SH-SY5Y (cell line): Measurements from ENCODE around the gene ARHGEF17.

Experiments used
- GATA2 ChIP-seq: IDR thresholded peaks from 2 replicates; pipeline ENCODE4 v1.6.1; 2011; ENCODE audit warnings: mild to moderate bottlenecking, low read depth, low read length
- GATA3 ChIP-seq: IDR thresholded peaks from 2 replicates; pipeline ENCODE4 v1.6.1; 2011; ENCODE audit warnings: low read depth, mild to moderate bottlenecking, low read length, moderate library complexity

DNA sequence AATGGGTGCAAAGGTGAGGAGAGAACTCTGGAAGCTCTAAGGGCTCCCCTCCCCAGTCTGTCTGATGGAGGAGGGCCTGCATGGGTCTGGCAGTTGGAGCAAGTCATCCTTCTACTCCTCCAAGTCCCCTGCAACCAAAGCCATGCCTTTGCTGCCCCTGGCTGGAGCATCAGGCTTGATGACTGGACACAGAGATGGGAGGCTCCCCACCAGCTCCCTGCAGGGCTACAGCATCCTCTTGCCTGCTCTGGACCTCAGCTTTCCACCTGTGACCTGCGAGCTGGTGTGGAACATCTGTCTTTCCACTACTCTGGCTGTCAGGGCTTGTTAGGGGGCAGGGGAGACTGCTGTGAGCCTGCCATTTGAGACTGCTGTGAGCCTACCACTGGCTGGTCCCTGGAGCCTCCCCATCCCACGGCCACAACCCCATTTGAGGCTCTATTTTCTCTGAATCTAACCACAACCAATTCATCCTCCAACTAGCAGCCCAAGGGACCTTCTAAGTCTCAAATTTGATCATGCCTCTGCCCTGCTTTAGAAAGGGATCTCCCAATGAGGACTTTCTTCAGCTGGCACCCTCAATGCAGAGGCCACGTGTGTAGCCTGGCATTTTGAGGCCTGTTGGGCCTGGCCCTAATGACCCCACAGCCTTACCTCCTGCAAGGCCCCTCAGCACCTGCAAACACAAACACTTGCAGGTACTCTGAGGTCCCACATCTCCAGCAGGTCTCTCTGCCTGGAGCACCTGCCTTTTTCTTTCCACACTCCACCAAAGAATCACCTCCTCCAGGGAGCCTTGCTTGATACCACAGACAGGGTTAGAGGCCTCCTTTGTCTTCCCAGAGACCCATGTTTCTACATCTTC, 26.0 kb upstream of the ARHGEF17 start:
- no peak for TF ChIP-seq GATA2
- no peak for TF ChIP-seq GATA3
